AG10803 (cell line): ENCODE results near the gene SRGAP1.

ENCODE experiments used
- DNase-seq: peaks from one replicate; pipeline ENCODE4 v3.0.0; 2010; ENCODE audit warnings: low read depth
- H3K4me3 ChIP-seq: 2 replicates; pipeline ENCODE4 v1.5.1; 2011; ENCODE audit warnings: mild to moderate bottlenecking, low read length, control low read depth
- CTCF ChIP-seq: conservative IDR thresholded peaks from 2 replicates; pipeline ENCODE4 v1.5.1; 2011; ENCODE audit warnings: mild to moderate bottlenecking, low read length, control low read depth, inconsistent platforms

Gene SRGAP1

GRCh38 chr12:64092507-64093196, 248.2 kb downstream of the SRGAP1 start:
- TF ChIP-seq CTCF: no peak
- no peak for DNase-seq
- no peak overlapping the region for H3K4me3 ChIP-seq

- TF ChIP-seq CTCF: no peak
- DNase-seq: peak; percentile 22
- no peak overlapping the region for H3K4me3 ChIP-seq
Observed at GRCh38 chr12:64093689-64094088, 249.2 kb downstream of the SRGAP1 start.

GRCh38 chr12:64097366-64098105, 253.0 kb downstream of the SRGAP1 start:
- DNase-seq: no peak

GRCh38 chr12:64098709-64099354, 254.3 kb downstream of the SRGAP1 start:
- TF ChIP-seq CTCF: no peak
- no peak overlapping the region for H3K4me3 ChIP-seq
- peak; percentile 88 for DNase-seq

More at GRCh38 chr12:64097366-64098105, 253.0 kb downstream of the SRGAP1 start:
- no peak overlapping the region for H3K4me3 ChIP-seq
- TF ChIP-seq CTCF: no peak

- peak; percentile 97 for DNase-seq
- H3K4me3 ChIP-seq: no peak overlapping the region
- TF ChIP-seq CTCF: no peak
Observed at GRCh38 chr12:64099397-64099796, 254.9 kb downstream of the SRGAP1 start.

- H3K4me3 ChIP-seq: no peak overlapping the region
- TF ChIP-seq CTCF: no peak
- peak; percentile 61 for DNase-seq
Observed at GRCh38 chr12:64102339-64102738, 257.8 kb downstream of the SRGAP1 start.
